ENCODE results near the gene NCSTN.

- TF ChIP-seq GATA2 (IDR thresholded peaks at IDR 0.05; ENCODE audit: low read depth, low read length) = no peak
- TF ChIP-seq GATA3 (IDR thresholded peaks at IDR 0.05; ENCODE audit: low read depth, low read length) = no peak
Observed at GRCh38 chr1:160340146-160340545, 3.0 kb upstream of the NCSTN start.

Data from SH-SY5Y (cell line).